ENCODE data around the gene MOB1B. TPM values are rescaled to one million over a fixed set of nuclear protein-coding genes. Genes with fewer than 3 reads are reported as not detected.
"Not testable (repeated sequence)": the region's sequence is repeated elsewhere in the genome, so short reads cannot be mapped to it uniquely, and the experiment has no call there.

The MOB1B gene
- total RNA-seq, 1 experiment from 2014 or later: 5.5 TPM

DNA sequence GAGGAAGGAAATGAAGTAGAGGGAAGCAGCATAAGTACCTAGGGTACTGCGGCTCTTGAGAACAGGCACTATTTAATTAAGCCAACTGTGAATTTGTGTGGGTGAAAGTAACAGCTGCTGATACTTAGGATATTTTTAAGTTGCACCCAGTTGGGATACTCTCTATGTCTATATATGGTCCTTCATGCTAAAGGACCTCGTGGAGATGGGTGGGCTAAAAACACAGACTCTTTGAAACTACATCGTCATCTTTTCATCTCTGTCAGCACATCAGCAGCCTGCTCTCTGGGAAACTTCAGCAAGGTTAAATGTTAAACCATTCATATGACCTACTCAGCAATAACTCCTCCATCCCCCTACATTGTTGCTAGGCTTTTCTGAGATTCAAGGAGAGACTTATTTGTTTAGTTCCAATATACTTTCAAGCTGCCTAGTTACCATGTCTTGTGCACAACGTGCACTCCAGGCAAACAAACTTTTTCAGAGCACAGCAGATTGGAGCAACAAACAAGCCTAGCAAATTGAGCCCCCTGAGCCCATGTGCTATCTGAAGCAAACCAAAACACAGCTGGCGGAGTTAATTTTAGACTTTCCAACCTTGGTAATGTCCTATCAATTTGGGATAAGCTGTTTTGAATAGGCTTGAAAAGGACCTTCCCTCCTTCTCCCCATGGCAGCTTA is 6.2 kb upstream of the MOB1B start:
- Histone ChIP-seq H3K27me3 (ENCODE audit: control insufficient read depth, insufficient read depth, low read length) (no peaks in the 10 kb centered on the region), H3K4me3 (ENCODE audit: insufficient read depth, low read depth, low read length) (no peak overlapping the region), H3K36me3 (replicated peaks; ENCODE audit: control insufficient read depth, insufficient read depth, low read length) (no peaks in the 10 kb centered on the region)
- no peak for DNase-seq

DNA sequence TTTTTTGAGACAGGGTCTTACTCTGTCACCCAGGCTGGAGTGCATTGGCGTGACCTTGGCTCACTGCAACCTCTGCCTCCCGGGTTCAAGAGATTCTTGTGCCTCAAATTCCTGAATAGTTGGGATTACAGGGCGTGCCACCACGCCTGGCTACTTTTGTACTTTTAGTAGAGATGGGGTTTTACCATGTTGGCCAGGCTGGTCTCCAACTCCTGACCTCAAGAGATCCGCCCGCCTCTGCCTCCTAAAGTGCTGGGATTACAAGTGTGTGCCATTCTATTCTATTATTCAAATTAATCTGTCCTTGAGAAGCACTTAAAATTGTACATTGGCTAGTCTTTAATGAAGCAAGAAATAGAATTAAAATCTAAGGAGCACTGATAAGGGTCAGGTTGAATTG is 3.6 kb upstream of the MOB1B start:
- not testable (repeated sequence) for H3K4me3 ChIP-seq (ENCODE audit: insufficient read depth, low read depth, low read length); DNase-seq; H3K36me3 ChIP-seq (replicated peaks; ENCODE audit: control insufficient read depth, insufficient read depth, low read length); H3K27me3 ChIP-seq (ENCODE audit: control insufficient read depth, insufficient read depth, low read length)

DNA sequence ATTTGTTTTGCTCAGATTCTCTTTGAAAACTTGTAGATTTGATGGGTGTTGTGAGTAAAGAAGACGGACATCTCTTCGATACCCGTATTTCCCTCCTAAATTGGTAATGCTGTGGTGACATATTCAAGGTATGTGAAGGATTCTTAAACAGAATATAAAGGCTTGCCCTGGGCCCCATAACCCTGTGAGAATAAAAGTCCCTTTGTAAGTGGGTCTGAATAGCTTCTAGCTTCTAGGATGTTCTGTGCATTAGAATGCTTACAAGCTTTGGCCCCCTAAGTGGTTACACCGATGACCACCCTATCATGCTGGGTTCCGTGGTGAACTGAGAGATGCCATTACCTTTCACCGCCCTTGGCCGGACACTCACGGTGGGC is 574 bp upstream of the MOB1B start:
- Histone ChIP-seq H3K36me3 (replicated peaks; ENCODE audit: control insufficient read depth, insufficient read depth, low read length) (peaks cover 3% of the 10 kb centered on the region), H3K4me3 (ENCODE audit: insufficient read depth, low read depth, low read length) (peak overlapping the region; percentile 86), H3K27me3 (ENCODE audit: control insufficient read depth, insufficient read depth, low read length) (no peaks in the 10 kb centered on the region)
- no peak for DNase-seq

DNA sequence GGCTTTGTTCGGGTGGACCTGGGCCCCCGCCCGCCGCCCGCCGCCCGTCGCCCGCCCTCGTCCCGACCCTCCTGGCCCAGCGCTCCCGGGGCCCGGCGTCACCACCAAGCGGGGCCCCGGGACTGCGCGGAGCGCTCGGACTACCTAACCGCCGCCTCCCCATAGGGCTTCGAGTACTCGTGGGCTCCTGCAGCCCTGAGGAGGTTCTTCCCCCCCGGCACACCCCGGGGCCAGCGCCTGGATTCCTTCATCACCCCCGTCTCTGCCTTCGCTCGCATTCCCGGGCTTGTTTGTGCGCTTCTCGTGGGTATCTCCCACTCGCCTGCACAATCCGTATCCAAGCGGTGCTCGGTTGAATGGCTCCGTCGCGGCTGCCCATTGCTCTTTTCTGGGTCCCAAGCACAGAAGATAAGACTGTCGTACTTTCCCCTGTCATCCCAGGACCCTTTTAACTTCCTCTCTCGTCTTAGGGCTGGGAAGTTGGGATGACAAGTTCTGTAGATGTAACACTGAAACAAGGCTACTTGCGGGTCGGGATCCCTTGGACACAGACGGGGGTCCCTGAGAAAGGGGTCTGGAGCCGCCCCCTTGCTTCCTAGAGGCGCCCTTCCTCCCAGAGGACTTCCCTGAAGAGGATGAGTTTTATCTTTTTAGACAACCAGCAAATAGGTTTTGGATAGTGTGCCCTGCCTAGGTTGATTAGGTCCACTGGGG is 565 bp downstream of the MOB1B start:
- peaks cover 3% of the 10 kb centered on the region for H3K36me3 ChIP-seq (replicated peaks; ENCODE audit: control insufficient read depth, insufficient read depth, low read length)
- DNase-seq: peak; percentile 80
- H3K27me3 ChIP-seq (ENCODE audit: control insufficient read depth, insufficient read depth, low read length): no peaks in the 10 kb centered on the region
- peak overlapping the region; percentile 86 for H3K4me3 ChIP-seq (ENCODE audit: insufficient read depth, low read depth, low read length)

DNA sequence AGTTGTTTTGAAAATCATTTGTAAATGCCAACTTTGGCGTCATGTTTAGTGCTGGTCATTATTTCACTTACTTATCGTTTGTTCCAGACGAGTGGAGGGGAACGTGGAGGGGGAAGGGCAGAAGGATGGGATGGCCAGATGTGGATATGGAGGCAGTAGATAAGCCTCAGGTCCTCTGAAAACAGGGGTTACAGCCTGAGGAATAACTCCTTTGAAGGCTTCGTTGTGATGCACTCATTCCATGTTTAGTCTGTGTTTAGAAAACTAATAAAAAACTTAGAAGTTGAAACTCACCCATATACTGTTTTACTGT is 1.1 kb downstream of the MOB1B start:
- H3K36me3 ChIP-seq (replicated peaks; ENCODE audit: control insufficient read depth, insufficient read depth, low read length): peaks cover 3% of the 10 kb centered on the region
- peak overlapping the region; percentile 86 for H3K4me3 ChIP-seq (ENCODE audit: insufficient read depth, low read depth, low read length)
- peak; percentile 39 for DNase-seq
- H3K27me3 ChIP-seq (ENCODE audit: control insufficient read depth, insufficient read depth, low read length): no peaks in the 10 kb centered on the region

DNA sequence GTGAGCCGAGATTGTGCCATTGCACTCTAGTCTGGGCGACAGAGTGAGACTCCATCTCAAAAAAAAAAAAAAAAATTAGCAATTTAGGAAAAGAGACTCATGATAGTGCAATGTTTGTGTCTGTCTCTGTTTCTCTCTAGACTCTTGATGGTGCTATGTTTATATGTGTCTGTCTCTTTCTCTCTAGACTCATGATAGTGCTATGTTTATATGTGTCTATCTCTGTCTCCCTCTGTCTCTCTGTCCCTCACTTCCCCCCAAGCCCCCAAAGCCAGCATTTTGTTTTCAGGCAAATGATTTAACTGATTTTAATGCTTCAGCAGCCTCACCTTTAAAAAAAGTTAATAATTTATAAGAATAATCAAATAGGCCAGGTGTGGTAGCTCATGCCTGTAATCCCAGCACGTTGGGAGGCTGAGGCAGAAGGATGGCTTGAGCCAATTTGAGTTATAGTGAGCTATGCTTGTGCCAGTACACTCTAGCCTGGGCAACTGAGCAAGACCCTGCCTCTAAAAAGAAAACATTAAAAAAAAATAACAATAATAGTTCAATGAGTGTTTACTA is 6.9 kb downstream of the MOB1B start:
- H3K27me3 ChIP-seq (ENCODE audit: control insufficient read depth, insufficient read depth, low read length): no peaks in the 10 kb centered on the region
- DNase-seq: no peak

DNA sequence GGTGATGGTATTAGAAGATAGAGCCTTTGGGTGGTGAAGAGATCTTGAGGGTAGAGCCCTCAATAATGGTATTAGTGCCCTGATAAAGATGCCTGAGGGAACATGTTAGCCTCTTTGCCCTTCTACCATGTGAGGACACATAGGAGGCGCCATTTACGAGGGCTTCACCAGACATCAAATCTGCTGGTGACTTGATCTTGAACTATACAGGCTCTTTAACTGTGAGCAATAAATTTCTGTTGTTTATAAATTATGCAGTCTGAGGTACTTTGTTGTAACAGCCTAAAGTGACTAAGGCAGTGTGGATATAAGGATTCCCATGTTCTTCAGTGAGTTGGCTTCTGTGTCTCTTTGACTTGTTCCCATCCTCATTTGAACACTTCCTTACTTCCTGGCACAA is 11.8 kb downstream of the MOB1B start:
- Histone ChIP-seq H3K36me3 (replicated peaks; ENCODE audit: control insufficient read depth, insufficient read depth, low read length) (no peaks in the 10 kb centered on the region), H3K4me3 (ENCODE audit: insufficient read depth, low read depth, low read length) (no peak overlapping the region), H3K27me3 (ENCODE audit: control insufficient read depth, insufficient read depth, low read length) (no peaks in the 10 kb centered on the region)
- DNase-seq: no peak

More for the DNA sequence above, 6.9 kb downstream of the MOB1B start:
- Histone ChIP-seq H3K4me3 (ENCODE audit: insufficient read depth, low read depth, low read length) (no peak overlapping the region), H3K36me3 (replicated peaks; ENCODE audit: control insufficient read depth, insufficient read depth, low read length) (peaks cover 3% of the 10 kb centered on the region)

DNA sequence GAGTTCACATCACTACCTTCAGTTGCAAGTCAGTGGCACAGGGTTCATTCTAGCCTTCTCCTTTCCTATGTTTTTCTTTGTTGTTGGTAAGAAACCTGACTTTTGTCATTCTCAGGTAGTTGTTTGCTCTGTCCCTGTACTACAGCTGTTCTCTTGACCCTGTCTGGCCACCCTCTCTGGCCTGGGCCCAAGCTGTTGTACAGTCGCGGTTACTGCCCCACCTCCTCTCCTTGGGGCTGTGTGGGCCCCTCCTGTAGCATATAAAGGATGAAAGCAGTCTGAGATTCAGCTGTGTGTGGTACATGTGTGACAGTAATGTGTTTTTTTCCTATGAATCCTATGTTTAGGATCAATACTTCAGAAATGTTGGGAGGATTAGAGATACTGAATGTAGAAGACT is 12.5 kb downstream of the MOB1B start:
- no peaks in the 10 kb centered on the region for H3K27me3 ChIP-seq (ENCODE audit: control insufficient read depth, insufficient read depth, low read length)

DNA sequence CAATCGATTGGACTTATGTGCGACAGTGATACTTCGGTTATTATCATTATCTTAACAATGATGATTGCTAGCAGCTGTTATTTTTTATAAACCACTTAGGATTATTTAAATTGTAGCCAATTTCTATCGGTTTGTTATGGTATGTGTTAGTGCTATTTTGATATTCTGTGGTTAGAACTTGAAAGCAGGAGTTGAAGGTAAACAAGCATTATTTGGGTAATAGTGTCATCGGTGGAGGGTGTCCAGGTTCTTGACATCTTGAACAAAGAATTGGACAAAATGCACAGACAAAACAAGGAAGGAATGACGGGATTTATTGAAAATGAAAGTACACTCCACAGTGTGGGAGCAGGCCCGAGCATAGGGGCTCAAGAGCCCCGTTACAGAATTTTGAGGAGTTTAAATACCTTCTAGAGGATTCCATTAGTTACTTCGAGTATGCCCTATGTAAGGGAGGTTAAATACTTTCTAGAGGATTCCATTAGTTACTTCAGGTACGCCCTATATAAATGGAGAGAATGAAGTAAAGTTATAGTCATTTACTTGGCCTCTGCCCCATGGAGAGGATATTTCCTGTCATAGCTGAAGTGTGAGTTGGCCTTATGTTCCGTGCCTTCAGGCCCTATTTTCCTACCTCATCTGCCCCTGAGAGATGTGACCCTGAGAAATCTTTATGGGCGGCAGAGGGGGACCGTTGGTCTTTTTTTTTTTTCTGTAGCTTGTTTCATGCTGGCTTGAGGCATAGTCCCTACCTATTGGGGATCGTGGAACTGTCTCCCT is 13.1 kb downstream of the MOB1B start:
- Histone ChIP-seq H3K27me3 (ENCODE audit: control insufficient read depth, insufficient read depth, low read length) (no peaks in the 10 kb centered on the region), H3K36me3 (replicated peaks; ENCODE audit: control insufficient read depth, insufficient read depth, low read length) (no peaks in the 10 kb centered on the region), H3K4me3 (ENCODE audit: insufficient read depth, low read depth, low read length) (no peak overlapping the region)
- DNase-seq: no peak

More for the DNA sequence above, 12.5 kb downstream of the MOB1B start:
- Histone ChIP-seq H3K4me3 (ENCODE audit: insufficient read depth, low read depth, low read length) (no peak overlapping the region), H3K36me3 (replicated peaks; ENCODE audit: control insufficient read depth, insufficient read depth, low read length) (no peaks in the 10 kb centered on the region)
- DNase-seq: no peak

DNA sequence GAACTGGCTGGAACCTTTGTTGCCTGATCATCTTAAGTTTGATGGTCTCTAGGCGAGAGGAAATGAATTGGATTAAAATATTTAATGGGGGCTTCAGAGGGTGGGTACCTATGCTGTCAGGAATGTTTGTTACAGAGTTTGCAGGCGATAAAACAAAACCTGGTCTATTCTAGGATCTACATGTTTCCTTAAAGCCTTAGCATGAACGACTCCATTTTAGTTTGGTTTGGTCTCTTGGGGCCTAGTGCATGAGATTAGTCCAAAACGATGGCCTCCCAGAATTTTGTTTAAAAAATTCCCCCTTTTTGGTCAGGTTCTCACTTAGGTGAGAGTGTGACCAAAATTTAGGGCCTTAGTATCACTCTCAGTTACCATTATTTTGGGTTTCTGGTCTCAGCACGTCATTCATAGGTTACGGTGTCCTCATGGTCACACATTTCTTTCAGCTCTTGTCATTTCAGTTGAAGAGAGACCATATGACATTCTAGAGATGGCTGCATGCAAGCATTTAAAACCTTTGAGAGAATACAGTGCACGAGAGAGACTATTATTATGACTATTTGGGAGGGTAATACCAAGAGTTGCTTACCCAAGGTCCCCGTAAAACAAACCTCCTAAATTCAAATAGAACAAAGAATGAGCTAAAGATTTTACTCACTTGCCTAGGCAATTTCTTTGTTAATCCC is 13.8 kb downstream of the MOB1B start:
- no peak for DNase-seq
- no peak overlapping the region for H3K4me3 ChIP-seq (ENCODE audit: insufficient read depth, low read depth, low read length)
- H3K27me3 ChIP-seq (ENCODE audit: control insufficient read depth, insufficient read depth, low read length): no peaks in the 10 kb centered on the region
- no peaks in the 10 kb centered on the region for H3K36me3 ChIP-seq (replicated peaks; ENCODE audit: control insufficient read depth, insufficient read depth, low read length)

DNA sequence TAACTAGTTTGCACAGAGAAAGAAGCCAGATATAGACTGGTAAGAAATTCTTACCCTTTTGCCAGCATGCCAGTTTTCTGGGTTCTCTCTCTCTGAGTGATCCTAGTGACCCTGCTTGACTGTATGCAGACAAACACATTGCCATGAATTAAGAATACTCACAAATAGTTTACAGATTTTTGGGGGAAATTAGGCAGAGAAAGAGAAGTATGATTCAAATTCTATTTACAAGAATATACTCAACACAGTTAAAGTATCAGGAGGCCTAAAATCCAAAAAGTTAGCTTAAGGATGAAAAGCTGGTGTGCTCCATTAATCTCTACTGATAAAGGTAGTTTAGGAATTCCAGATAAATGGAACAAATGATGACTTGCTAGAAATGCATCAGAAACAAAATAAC is 18.4 kb downstream of the MOB1B start:
- H3K36me3 ChIP-seq (replicated peaks; ENCODE audit: control insufficient read depth, insufficient read depth, low read length): no peaks in the 10 kb centered on the region
- no peak overlapping the region for H3K4me3 ChIP-seq (ENCODE audit: insufficient read depth, low read depth, low read length)
- DNase-seq: no peak
- no peaks in the 10 kb centered on the region for H3K27me3 ChIP-seq (ENCODE audit: control insufficient read depth, insufficient read depth, low read length)

DNA sequence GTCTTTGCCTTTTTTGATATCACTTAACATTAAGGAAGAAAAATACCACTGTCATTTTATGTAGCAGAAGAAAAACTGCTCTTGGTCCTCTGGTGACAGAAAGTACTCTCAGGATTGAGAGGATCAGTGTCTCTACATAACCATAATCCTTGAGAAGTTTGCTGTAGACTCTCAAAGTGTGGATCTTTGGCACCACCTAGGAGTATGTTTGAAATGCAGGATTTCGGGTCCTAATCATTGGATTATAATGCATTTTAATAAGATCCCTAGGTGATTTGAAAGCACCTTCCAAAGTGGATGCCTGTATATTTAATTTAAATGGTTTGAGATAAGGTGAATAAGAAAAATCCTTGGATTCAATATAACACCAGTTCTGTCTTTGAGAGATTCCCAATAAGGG is 23.2 kb downstream of the MOB1B start:
- no peak for DNase-seq
- Histone ChIP-seq H3K36me3 (replicated peaks; ENCODE audit: control insufficient read depth, insufficient read depth, low read length) (no peaks in the 10 kb centered on the region), H3K27me3 (ENCODE audit: control insufficient read depth, insufficient read depth, low read length) (no peaks in the 10 kb centered on the region), H3K4me3 (ENCODE audit: insufficient read depth, low read depth, low read length) (no peak overlapping the region)

DNA sequence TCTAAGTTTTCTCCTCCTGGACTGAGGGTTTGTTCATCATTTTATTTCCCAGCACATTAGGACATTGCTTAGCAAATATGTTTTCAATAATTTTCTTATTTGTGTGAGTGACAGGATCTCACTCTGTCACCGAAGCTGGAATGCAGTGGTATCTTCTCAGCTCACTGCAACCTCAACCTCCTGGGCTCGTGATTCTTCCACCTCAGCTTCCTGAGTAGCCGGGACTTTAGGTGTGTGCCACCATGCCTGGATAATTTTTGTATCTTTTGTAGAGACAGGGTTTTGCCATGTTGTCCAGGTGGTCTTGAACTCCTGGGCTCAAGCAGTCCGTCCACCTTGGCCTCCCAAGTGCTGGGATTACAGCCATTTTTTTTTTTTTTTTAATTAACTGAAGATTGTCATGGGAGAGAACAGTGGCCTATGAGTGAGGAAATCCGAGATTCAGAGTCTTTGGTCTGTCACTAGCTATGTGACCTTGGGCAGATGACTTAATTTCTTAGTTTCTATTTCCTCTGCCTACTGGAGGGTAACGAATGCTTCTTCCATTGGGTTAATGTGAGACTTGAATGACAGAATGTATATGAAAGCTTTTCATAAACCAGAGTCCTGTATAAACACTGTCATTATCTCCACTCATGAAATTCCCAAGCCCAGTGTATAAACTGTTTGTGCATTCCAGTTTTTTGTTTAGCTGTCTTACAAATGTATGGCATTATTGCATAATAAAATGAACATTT is 23.9 kb downstream of the MOB1B start:
- Histone ChIP-seq H3K27me3 (ENCODE audit: control insufficient read depth, insufficient read depth, low read length) (no peaks in the 10 kb centered on the region), H3K36me3 (replicated peaks; ENCODE audit: control insufficient read depth, insufficient read depth, low read length) (no peaks in the 10 kb centered on the region), H3K4me3 (ENCODE audit: insufficient read depth, low read depth, low read length) (no peak overlapping the region)
- no peak for DNase-seq
